ENCODE data around the gene SYNE1.

- no peak for TF ChIP-seq CTCF (IDR thresholded peaks at IDR 0.05)
- TF ChIP-seq EP300 (IDR thresholded peaks at IDR 0.05) = no peak
- no peak for TF ChIP-seq POLR2A (IDR thresholded peaks at IDR 0.05)
Measured at GRCh38 chr6:152458648-152459644, 178.2 kb downstream of the SYNE1 start.

Data from sigmoid colon (tissue), 4 donors.